ENCODE data around the gene R3HDM2. TPM values are rescaled to one million over a fixed set of nuclear protein-coding genes. Genes with fewer than 3 reads are reported as not detected.

R3HDM2 gene
- total and polyA plus RNA-seq, 2 of the 13 experiments (the other 11 are each of a cell fraction or from before 2014, with no cell fraction given): 11.1 to 23.5 TPM

DNA sequence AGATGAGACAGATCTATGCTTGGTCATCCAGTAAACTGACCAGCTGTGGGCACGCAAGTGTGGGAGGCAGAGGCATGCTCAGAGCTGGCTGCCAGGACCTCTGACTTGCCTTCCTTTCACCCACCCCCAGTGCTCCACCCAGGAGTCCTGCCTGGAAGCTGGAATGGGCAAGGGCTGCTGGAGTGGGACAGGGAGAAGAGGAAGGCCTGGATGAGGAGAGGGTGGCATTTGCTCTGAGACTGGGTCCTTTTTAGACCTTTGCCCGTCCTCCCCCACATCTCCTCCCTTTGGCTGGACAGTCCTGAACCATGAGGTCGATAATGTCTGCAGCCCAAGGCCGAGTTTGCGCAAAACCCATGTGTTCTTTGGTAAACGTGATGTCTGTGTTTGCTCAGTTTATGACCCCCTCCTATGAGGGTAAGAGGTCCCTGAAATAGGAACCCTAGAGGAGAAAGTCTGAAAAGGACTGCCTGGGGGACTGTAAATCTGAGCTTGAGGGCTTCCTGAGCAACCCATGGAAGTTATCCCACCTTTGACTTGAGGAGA lies 20.5 kb upstream of the R3HDM2 start (continued):
- TF ChIP-seq, protein P1, sequence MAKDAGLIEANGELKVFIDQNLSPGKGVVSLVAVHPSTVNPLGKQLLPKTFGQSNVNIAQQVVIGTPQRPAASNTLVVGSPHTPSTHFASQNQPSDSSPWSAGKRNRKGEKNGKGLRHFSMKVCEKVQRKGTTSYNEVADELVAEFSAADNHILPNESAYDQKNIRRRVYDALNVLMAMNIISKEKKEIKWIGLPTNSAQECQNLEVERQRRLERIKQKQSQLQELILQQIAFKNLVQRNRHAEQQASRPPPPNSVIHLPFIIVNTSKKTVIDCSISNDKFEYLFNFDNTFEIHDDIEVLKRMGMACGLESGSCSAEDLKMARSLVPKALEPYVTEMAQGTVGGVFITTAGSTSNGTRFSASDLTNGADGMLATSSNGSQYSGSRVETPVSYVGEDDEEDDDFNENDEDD (CRISPR knock-in tag; IDR thresholded peaks at IDR 0.05; ENCODE audit: borderline replicate concordance): peak; percentile 80
- no peak for TF ChIP-seq ZNF33B (CRISPR knock-in tag; IDR thresholded peaks at IDR 0.05)
- TF ChIP-seq MYPOP (CRISPR knock-in tag; IDR thresholded peaks at IDR 0.05): peak; percentile 91
- peak; percentile 24; the same call in 1 of the 2 replicates for TF ChIP-seq RAD21 (CRISPR knock-in tag; IDR thresholded peaks at IDR 0.05)
- TF ChIP-seq, protein P2, sequence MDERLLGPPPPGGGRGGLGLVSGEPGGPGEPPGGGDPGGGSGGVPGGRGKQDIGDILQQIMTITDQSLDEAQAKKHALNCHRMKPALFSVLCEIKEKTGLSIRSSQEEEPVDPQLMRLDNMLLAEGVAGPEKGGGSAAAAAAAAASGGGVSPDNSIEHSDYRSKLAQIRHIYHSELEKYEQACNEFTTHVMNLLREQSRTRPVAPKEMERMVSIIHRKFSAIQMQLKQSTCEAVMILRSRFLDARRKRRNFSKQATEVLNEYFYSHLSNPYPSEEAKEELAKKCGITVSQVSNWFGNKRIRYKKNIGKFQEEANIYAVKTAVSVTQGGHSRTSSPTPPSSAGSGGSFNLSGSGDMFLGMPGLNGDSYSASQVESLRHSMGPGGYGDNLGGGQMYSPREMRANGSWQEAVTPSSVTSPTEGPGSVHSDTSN (CRISPR knock-in tag; IDR thresholded peaks at IDR 0.05): no peak
- TF ChIP-seq ZNF343 (CRISPR knock-in tag; IDR thresholded peaks at IDR 0.05): peak; percentile 87
- TF ChIP-seq TEAD3 (CRISPR knock-in tag; optimal IDR thresholded peaks at IDR 0.05; ENCODE audit: borderline replicate concordance): peak; percentile 78
- no peak for TF ChIP-seq ZNF468 (CRISPR knock-in tag; IDR thresholded peaks at IDR 0.05)
- no peak for TF ChIP-seq ZNF235 (CRISPR knock-in tag; IDR thresholded peaks at IDR 0.05; ENCODE audit: borderline replicate concordance)
- no peak for TF ChIP-seq PHB2 (IDR thresholded peaks at IDR 0.05; ENCODE audit: partially characterized antibody)
- TF ChIP-seq THRA (CRISPR knock-in tag; IDR thresholded peaks at IDR 0.05; ENCODE audit: borderline replicate concordance): peak; percentile 97
- TF ChIP-seq HDAC2 (CRISPR knock-in tag; IDR thresholded peaks at IDR 0.05): peak; percentile 98
- TF ChIP-seq ZNF296 (CRISPR knock-in tag; conservative IDR thresholded peaks at IDR 0.05): peak; percentile 81; the same call in 1 of the 2 replicates
- no peak for TF ChIP-seq NFE2L1 (CRISPR knock-in tag; IDR thresholded peaks at IDR 0.05; ENCODE audit: borderline replicate concordance)
- TF ChIP-seq KLF9 (CRISPR knock-in tag; IDR thresholded peaks at IDR 0.05; ENCODE audit: low read depth): 0 out of 2 replicates have a peak, but pooled peaks have one; percentile 57
- peak; percentile 72 for TF ChIP-seq ZFP91 (CRISPR knock-in tag; IDR thresholded peaks at IDR 0.05; ENCODE audit: borderline replicate concordance)
- TF ChIP-seq THAP11 (CRISPR knock-in tag; IDR thresholded peaks at IDR 0.05): peak; percentile 84
- TF ChIP-seq BRF2 (CRISPR knock-in tag; IDR thresholded peaks at IDR 0.05): peak; percentile 87; the same call in 1 of the 2 replicates
- TF ChIP-seq, protein P3, sequence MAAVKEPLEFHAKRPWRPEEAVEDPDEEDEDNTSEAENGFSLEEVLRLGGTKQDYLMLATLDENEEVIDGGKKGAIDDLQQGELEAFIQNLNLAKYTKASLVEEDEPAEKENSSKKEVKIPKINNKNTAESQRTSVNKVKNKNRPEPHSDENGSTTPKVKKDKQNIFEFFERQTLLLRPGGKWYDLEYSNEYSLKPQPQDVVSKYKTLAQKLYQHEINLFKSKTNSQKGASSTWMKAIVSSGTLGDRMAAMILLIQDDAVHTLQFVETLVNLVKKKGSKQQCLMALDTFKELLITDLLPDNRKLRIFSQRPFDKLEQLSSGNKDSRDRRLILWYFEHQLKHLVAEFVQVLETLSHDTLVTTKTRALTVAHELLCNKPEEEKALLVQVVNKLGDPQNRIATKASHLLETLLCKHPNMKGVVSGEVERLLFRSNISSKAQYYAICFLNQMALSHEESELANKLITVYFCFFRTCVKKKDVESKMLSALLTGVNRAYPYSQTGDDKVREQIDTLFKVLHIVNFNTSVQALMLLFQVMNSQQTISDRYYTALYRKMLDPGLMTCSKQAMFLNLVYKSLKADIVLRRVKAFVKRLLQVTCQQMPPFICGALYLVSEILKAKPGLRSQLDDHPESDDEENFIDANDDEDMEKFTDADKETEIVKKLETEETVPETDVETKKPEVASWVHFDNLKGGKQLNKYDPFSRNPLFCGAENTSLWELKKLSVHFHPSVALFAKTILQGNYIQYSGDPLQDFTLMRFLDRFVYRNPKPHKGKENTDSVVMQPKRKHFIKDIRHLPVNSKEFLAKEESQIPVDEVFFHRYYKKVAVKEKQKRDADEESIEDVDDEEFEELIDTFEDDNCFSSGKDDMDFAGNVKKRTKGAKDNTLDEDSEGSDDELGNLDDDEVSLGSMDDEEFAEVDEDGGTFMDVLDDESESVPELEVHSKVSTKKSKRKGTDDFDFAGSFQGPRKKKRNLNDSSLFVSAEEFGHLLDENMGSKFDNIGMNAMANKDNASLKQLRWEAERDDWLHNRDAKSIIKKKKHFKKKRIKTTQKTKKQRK (IDR thresholded peaks at IDR 0.05; ENCODE audit: low read length): no peak
